GM12878 (cell line): ENCODE measurements around the gene COLQ.

ENCODE experiments used
- BCL11A ChIP-seq: IDR thresholded peaks from 2 replicates; pipeline ENCODE4 v1.6.1; 2011; ENCODE audit warnings: low read depth, low read length
- CEBPB ChIP-seq, 2 experiments: fragments of 150-350 bp in 1 of 2; IDR thresholded peaks; 2 replicates each; pipeline ENCODE4 v1.6.1; 2012 to 2014; ENCODE audit warnings: low read depth in 2 of 2, low read length in 2 of 2, borderline replicate concordance in 1 of 2, inconsistent platforms in 1 of 2
- CTCF ChIP-seq, 3 experiments: IDR thresholded peaks in 2 of 3; conservative IDR thresholded peaks in 1 of 3; 2 replicates each; pipeline ENCODE4 v1.5.1; 2011; ENCODE audit warnings: low read depth in 3 of 3, low read length in 3 of 3, mild to moderate bottlenecking in 3 of 3, control low read depth in 2 of 3, moderate library complexity in 2 of 3, inconsistent platforms in 1 of 3, mixed read lengths in 1 of 3; ENCODE audit not compliant: control insufficient read depth in 2 of 3, insufficient read depth in 1 of 3; ENCODE audit errors: extremely low read depth in 1 of 3
- EZH2 ChIP-seq: IDR thresholded peaks from 2 replicates; pipeline ENCODE4 v1.6.1; 2012; ENCODE audit warnings: low read depth, mild to moderate bottlenecking, control low read depth, inconsistent platforms, low read length, borderline replicate concordance; ENCODE audit not compliant: control insufficient read depth
- NFYB ChIP-seq: IDR thresholded peaks from 2 replicates; pipeline ENCODE4 v1.6.1; 2011; ENCODE audit warnings: low read depth, mild to moderate bottlenecking, low read length, improper control_type of control experiment, moderate library complexity; ENCODE audit not compliant: insufficient read depth
- RAD51 ChIP-seq: fragments of 450-650 bp; IDR thresholded peaks from 2 replicates; pipeline ENCODE4 v1.6.1; 2016; ENCODE audit warnings: moderate library complexity, mild to moderate bottlenecking, inconsistent platforms
- REST ChIP-seq: IDR thresholded peaks from 2 replicates; pipeline ENCODE4 v1.6.1; 2012; ENCODE audit warnings: mild to moderate bottlenecking, low read depth, low read length
- SIX5 ChIP-seq: IDR thresholded peaks from 2 replicates; pipeline ENCODE4 v1.6.1; 2011; ENCODE audit warnings: mild to moderate bottlenecking, low read depth, low read length, moderate library complexity; ENCODE audit not compliant: severe bottlenecking
- YY1 ChIP-seq: IDR thresholded peaks from 2 replicates; pipeline ENCODE4 v1.6.1; 2011; ENCODE audit warnings: low read depth, mild to moderate bottlenecking, low read length

- TF ChIP-seq NFYB, result no peak
- no peak for TF ChIP-seq YY1
- no peak for TF ChIP-seq CTCF (IDR thresholded peaks at IDR 0.05 in 2 of 3, conservative IDR thresholded peaks at IDR 0.05 in 1 of 3; ENCODE audit: control insufficient read depth in 2 of 3, extremely low read depth in 1 of 3, insufficient read depth in 1 of 3, low read depth in 3 of 3, low read length in 3 of 3)
- TF ChIP-seq REST, result no peak
- TF ChIP-seq SIX5, result no peak
- TF ChIP-seq CEBPB (IDR thresholded peaks at IDR 0.05; ENCODE audit: borderline replicate concordance in 1 of 2, low read depth in 2 of 2, low read length in 2 of 2), result no peak
- no peak for TF ChIP-seq BCL11A
- TF ChIP-seq RAD51, result no peak
- TF ChIP-seq EZH2, result no peak
Observed at GRCh38 chr3:15510493-15510892, 11.0 kb downstream of the COLQ start.
